ENCODE measurements around the gene LSM14A.

GRCh38 chr19:34269968-34270621, 97.8 kb downstream of the LSM14A start:
- TF ChIP-seq, protein P1, sequence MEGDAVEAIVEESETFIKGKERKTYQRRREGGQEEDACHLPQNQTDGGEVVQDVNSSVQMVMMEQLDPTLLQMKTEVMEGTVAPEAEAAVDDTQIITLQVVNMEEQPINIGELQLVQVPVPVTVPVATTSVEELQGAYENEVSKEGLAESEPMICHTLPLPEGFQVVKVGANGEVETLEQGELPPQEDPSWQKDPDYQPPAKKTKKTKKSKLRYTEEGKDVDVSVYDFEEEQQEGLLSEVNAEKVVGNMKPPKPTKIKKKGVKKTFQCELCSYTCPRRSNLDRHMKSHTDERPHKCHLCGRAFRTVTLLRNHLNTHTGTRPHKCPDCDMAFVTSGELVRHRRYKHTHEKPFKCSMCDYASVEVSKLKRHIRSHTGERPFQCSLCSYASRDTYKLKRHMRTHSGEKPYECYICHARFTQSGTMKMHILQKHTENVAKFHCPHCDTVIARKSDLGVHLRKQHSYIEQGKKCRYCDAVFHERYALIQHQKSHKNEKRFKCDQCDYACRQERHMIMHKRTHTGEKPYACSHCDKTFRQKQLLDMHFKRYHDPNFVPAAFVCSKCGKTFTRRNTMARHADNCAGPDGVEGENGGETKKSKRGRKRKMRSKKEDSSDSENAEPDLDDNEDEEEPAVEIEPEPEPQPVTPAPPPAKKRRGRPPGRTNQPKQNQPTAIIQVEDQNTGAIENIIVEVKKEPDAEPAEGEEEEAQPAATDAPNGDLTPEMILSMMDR (IDR thresholded peaks at IDR 0.05; ENCODE audit: insufficient read depth, low read length, poor library complexity, severe bottlenecking): no peak
- TF ChIP-seq EZH2phosphoT487 (conservative IDR thresholded peaks at IDR 0.05; ENCODE audit: low read length): no peak

All from SU-DHL-6 (cell line).